Astrocyte (in vitro differentiated cells and primary cell): ENCODE data around the gene ZC3H12D. TPM values are rescaled to one million over a fixed set of nuclear protein-coding genes. Genes with fewer than 3 reads are reported as not detected.

Source experiments
- DNase-seq: peaks from one replicate; pipeline ENCODE4 v3.0.0-alpha.2; 2010; ENCODE audit warnings: low read depth
- FAIRE-seq: peaks from 2 replicates; lab custom pipeline; 2011; peaks lifted over from hg19 to GRCh38; lab: Jason Lieb, UNC
- H2AFZ ChIP-seq: 2 replicates; pipeline ENCODE4 v1.6.0; 2012; ENCODE audit warnings: low read depth, low read length, inconsistent platforms
- H3K27ac ChIP-seq: 2 replicates; pipeline ENCODE4 v1.5.1; 2011; ENCODE audit warnings: low read depth, low read length, inconsistent platforms
- H3K27me3 ChIP-seq: 2 replicates; pipeline ENCODE4 v1.6.0; 2011; ENCODE audit warnings: low read length, inconsistent platforms; ENCODE audit not compliant: insufficient read depth
- H3K36me3 ChIP-seq: 2 replicates; pipeline ENCODE4 v1.5.1; 2011; ENCODE audit warnings: low read length, inconsistent platforms; ENCODE audit not compliant: insufficient read depth
- H3K4me1 ChIP-seq: 2 replicates; pipeline ENCODE4 v1.5.1; 2011; ENCODE audit warnings: low read length, inconsistent platforms; ENCODE audit not compliant: insufficient read depth
- H3K4me2 ChIP-seq: 2 replicates; pipeline ENCODE4 v1.6.0; 2012; ENCODE audit warnings: low read length, inconsistent platforms
- H3K4me3 ChIP-seq: 2 replicates; pipeline ENCODE4 v1.5.1; 2011; ENCODE audit warnings: low read depth, mild to moderate bottlenecking, low read length, inconsistent platforms; ENCODE audit not compliant: insufficient read depth
- H3K79me2 ChIP-seq: 2 replicates; pipeline ENCODE4 v1.6.0; 2012; ENCODE audit warnings: mild to moderate bottlenecking, low read length, inconsistent platforms; ENCODE audit not compliant: insufficient read depth
- H3K9ac ChIP-seq: 2 replicates; pipeline ENCODE4 v1.6.0; 2012; ENCODE audit warnings: mild to moderate bottlenecking, low read length, inconsistent platforms
- H3K9me3 ChIP-seq: 2 replicates; pipeline ENCODE4 v1.5.1; 2012; ENCODE audit warnings: low read depth, mild to moderate bottlenecking, low read length, inconsistent platforms; ENCODE audit not compliant: insufficient read depth
- H4K20me1 ChIP-seq: 2 replicates; pipeline ENCODE4 v1.6.0; 2012; ENCODE audit warnings: low read length, inconsistent platforms; ENCODE audit not compliant: insufficient read depth
- H3K27ac Mint-ChIP-seq: one replicate; pipeline ENCODE4 v1.8.0; 2021; ENCODE audit warnings: mild to moderate bottlenecking, mixed read lengths; ENCODE audit not compliant: unreplicated experiment
- H3K27me3 Mint-ChIP-seq: one replicate; pipeline ENCODE4 v1.8.0; 2021; ENCODE audit warnings: low read depth, mixed read lengths; ENCODE audit not compliant: unreplicated experiment
- H3K36me3 Mint-ChIP-seq: one replicate; pipeline ENCODE4 v1.8.0; 2021; ENCODE audit warnings: low read depth, mixed read lengths; ENCODE audit not compliant: unreplicated experiment
- H3K4me1 Mint-ChIP-seq: one replicate; pipeline ENCODE4 v1.8.0; 2021; ENCODE audit warnings: low read depth, mixed read lengths; ENCODE audit not compliant: unreplicated experiment
- H3K4me3 Mint-ChIP-seq: one replicate; pipeline ENCODE4 v1.8.0; 2021; ENCODE audit warnings: mild to moderate bottlenecking, moderate library complexity, mixed read lengths; ENCODE audit not compliant: unreplicated experiment
- H3K9me3 Mint-ChIP-seq: one replicate; pipeline ENCODE4 v1.8.0; 2021; ENCODE audit warnings: mild to moderate bottlenecking, mixed read lengths; ENCODE audit not compliant: unreplicated experiment
- CTCF ChIP-seq: IDR thresholded peaks from 2 replicates; pipeline ENCODE4 v1.5.1; 2011; ENCODE audit warnings: low read depth, mild to moderate bottlenecking, inconsistent platforms, low read length, moderate library complexity; ENCODE audit not compliant: insufficient read depth
- EZH2 ChIP-seq: IDR thresholded peaks from 2 replicates; pipeline ENCODE4 v1.6.1; 2012; ENCODE audit warnings: mild to moderate bottlenecking, low read length, inconsistent platforms; ENCODE audit not compliant: insufficient read depth
- total RNA-seq: library from RNA; stranded (reverse); gene quantifications from 2 replicates; pipeline ENCODE4 v1.2.1, GENCODE V29; 2021

ZC3H12D gene
- total RNA-seq, 1 donor from 2014 or later: 0.05 TPM

- no peak for FAIRE-seq
Observed at GRCh38 chr6:149493761-149494320, 9.0 kb upstream of the ZC3H12D start.

GRCh38 chr6:149492798-149493343 is 8.1 kb upstream of the ZC3H12D start:
- Histone ChIP-seq H3K79me2 (no peaks in the 10 kb centered on the region), H3K9ac (no peak overlapping the region), H3K4me1 (peaks cover 7% of the 10 kb centered on the region), H3K36me3 (no peaks in the 10 kb centered on the region), H3K4me3 (no peak overlapping the region), H3K27ac (no peak overlapping the region), H3K27me3 (no peaks in the 10 kb centered on the region), H2AFZ (no peak overlapping the region), H3K4me2 (no peak overlapping the region), H4K20me1 (no peaks in the 10 kb centered on the region), H3K9me3 (no peaks in the 10 kb centered on the region)
- Mint-ChIP-seq H3K4me3 (no peak overlapping the region), H3K27me3 (no peaks in the 10 kb centered on the region), H3K9me3 (no peaks in the 10 kb centered on the region), H3K4me1 (peaks cover 7% of the 10 kb centered on the region), H3K36me3 (no peaks in the 10 kb centered on the region), H3K27ac (no peak overlapping the region)
- TF ChIP-seq CTCF: no peak
- TF ChIP-seq EZH2: no peak
- FAIRE-seq: no peak
- DNase-seq: no peak

More at GRCh38 chr6:149493761-149494320, 9.0 kb upstream of the ZC3H12D start:
- Histone ChIP-seq H3K27me3 (no peaks in the 10 kb centered on the region), H3K9me3 (no peaks in the 10 kb centered on the region), H3K4me1 (peaks cover 8% of the 10 kb centered on the region), H4K20me1 (no peaks in the 10 kb centered on the region), H2AFZ (no peak overlapping the region), H3K4me2 (no peak overlapping the region), H3K9ac (no peak overlapping the region), H3K27ac (no peak overlapping the region), H3K79me2 (no peaks in the 10 kb centered on the region), H3K36me3 (no peaks in the 10 kb centered on the region), H3K4me3 (no peak overlapping the region)
- TF ChIP-seq CTCF: no peak
- TF ChIP-seq EZH2: no peak
- no peaks in the 10 kb centered on the region for H3K36me3 Mint-ChIP-seq
- H3K27me3 Mint-ChIP-seq: no peaks in the 10 kb centered on the region
- H3K4me1 Mint-ChIP-seq: peaks cover 4% of the 10 kb centered on the region
- H3K4me3 Mint-ChIP-seq: no peak overlapping the region
- no peak for DNase-seq
- H3K27ac Mint-ChIP-seq: no peak overlapping the region
- no peaks in the 10 kb centered on the region for H3K9me3 Mint-ChIP-seq

- no peak overlapping the region for H3K9ac ChIP-seq
- no peak overlapping the region for H3K4me3 ChIP-seq
- H2AFZ ChIP-seq: no peak overlapping the region
- Mint-ChIP-seq H3K4me1 (peaks cover 3% of the 10 kb centered on the region), H3K27ac (no peak overlapping the region), H3K27me3 (peaks cover 5% of the 10 kb centered on the region), H3K36me3 (no peaks in the 10 kb centered on the region), H3K4me3 (no peak overlapping the region), H3K9me3 (no peaks in the 10 kb centered on the region)
- no peak overlapping the region for H3K4me2 ChIP-seq
- peaks cover 3% of the 10 kb centered on the region for H3K4me1 ChIP-seq
- no peak for DNase-seq
- TF ChIP-seq EZH2: no peak
- TF ChIP-seq CTCF: no peak
- H4K20me1 ChIP-seq: no peaks in the 10 kb centered on the region
- no peaks in the 10 kb centered on the region for H3K79me2 ChIP-seq
- no peak for FAIRE-seq
- H3K27ac ChIP-seq: no peak overlapping the region
- H3K9me3 ChIP-seq: no peaks in the 10 kb centered on the region
- no peaks in the 10 kb centered on the region for H3K36me3 ChIP-seq
- no peaks in the 10 kb centered on the region for H3K27me3 ChIP-seq
Observed at GRCh38 chr6:149489967-149490366, 5.2 kb upstream of the ZC3H12D start.
